ENCODE data around the gene HERC6. TPM values are rescaled to one million over a fixed set of nuclear protein-coding genes. Genes with fewer than 3 reads are reported as not detected.

Gene HERC6
- total RNA-seq, 4 donors from 2014 or later, result 20.7 to 41.1 (median 28.7) TPM

GRCh38 chr4:88440146-88440545 is 61.5 kb downstream of the HERC6 start:
- no peaks in the 10 kb centered on the region for H3K9me3 ChIP-seq
- intact Hi-C loops (cut with DNase I), result no loop called here
- H3K4me3 ChIP-seq, result no peak overlapping the region
- H3K36me3 ChIP-seq, result peaks cover 0 to 73% (median 5%) of the 10 kb centered on the region in 3 donors
- WGBS, 2 donors, result 75 to 93% methylated on average over 1 of the region's 1 CpG
- no peak for TF ChIP-seq POLR2A (IDR thresholded peaks at IDR 0.05)
- TF ChIP-seq CTCF (IDR thresholded peaks at IDR 0.05), result no peak
- H3K4me1 ChIP-seq, result peaks cover 0 to 8% (median 0%) of the 10 kb centered on the region in 3 donors
- no peak overlapping the region for H3K27ac ChIP-seq
- H3K27me3 ChIP-seq, result no peaks in the 10 kb centered on the region
- no peak for DNase-seq

- H3K4me1 ChIP-seq, result peaks cover 0 to 8% (median 0%) of the 10 kb centered on the region in 3 donors
- TF ChIP-seq CTCF (IDR thresholded peaks at IDR 0.05), result no peak
- no peak for TF ChIP-seq POLR2A (IDR thresholded peaks at IDR 0.05)
- no peak for DNase-seq
- H3K4me3 ChIP-seq, result no peak overlapping the region
- H3K36me3 ChIP-seq, result peaks cover 0 to 62% (median 5%) of the 10 kb centered on the region in 3 donors
- intact Hi-C loops (cut with DNase I), result no loop called here
- H3K27ac ChIP-seq, result no peak overlapping the region
- no peaks in the 10 kb centered on the region for H3K9me3 ChIP-seq
- H3K27me3 ChIP-seq, result no peaks in the 10 kb centered on the region
Observed at GRCh38 chr4:88441696-88442095, 63.0 kb downstream of the HERC6 start.

- no peaks in the 10 kb centered on the region for H3K9me3 ChIP-seq
- TF ChIP-seq POLR2A (IDR thresholded peaks at IDR 0.05), result no peak
- TF ChIP-seq CTCF (IDR thresholded peaks at IDR 0.05), result no peak
- intact Hi-C loops (cut with DNase I), result no loop called here
- H3K27ac ChIP-seq, result no peak overlapping the region
- no peaks in the 10 kb centered on the region for H3K27me3 ChIP-seq
- H3K36me3 ChIP-seq, result peaks cover 0 to 52% (median 5%) of the 10 kb centered on the region in 3 donors
- peaks cover 0 to 8% (median 0%) of the 10 kb centered on the region in 3 donors for H3K4me1 ChIP-seq
- 100% methylated on average over 1 of the region's 1 CpG for WGBS, 2 donors
- DNase-seq, result no peak
- no peak overlapping the region for H3K4me3 ChIP-seq
Observed at GRCh38 chr4:88442689-88443191, 64.1 kb downstream of the HERC6 start.

- no peak overlapping the region for H3K27ac ChIP-seq
- 86% methylated on average over 4 to 5 of the region's 5 CpGs for WGBS, 2 donors
- no peak overlapping the region for H3K4me3 ChIP-seq
- TF ChIP-seq CTCF (IDR thresholded peaks at IDR 0.05) (no peak), POLR2A (IDR thresholded peaks at IDR 0.05) (no peak)
- intact Hi-C loops (cut with DNase I), result no loop called here
- no peaks in the 10 kb centered on the region for H3K27me3 ChIP-seq
- H3K9me3 ChIP-seq, result no peaks in the 10 kb centered on the region
- H3K4me1 ChIP-seq, result peaks cover 0 to 8% (median 0%) of the 10 kb centered on the region in 3 donors
- DNase-seq, result no peak
- H3K36me3 ChIP-seq, result peaks cover 0 to 46% (median 5%) of the 10 kb centered on the region in 3 donors
Observed at GRCh38 chr4:88443486-88443885, 64.8 kb downstream of the HERC6 start.

GRCh38 chr4:88445252-88445651 is 66.6 kb downstream of the HERC6 start:
- WGBS, 2 donors, result 62 to 70% methylated on average over 2 to 4 of the region's 4 CpGs
- Histone ChIP-seq H3K36me3 (peaks cover 0 to 32% (median 5%) of the 10 kb centered on the region in 3 donors), H3K4me1 (no peaks in the 10 kb centered on the region)

More at GRCh38 chr4:88445252-88445651, 66.6 kb downstream of the HERC6 start:
- no peak overlapping the region for H3K27ac ChIP-seq
- TF ChIP-seq POLR2A (IDR thresholded peaks at IDR 0.05) (no peak), CTCF (IDR thresholded peaks at IDR 0.05) (no peak)
- H3K9me3 ChIP-seq, result no peaks in the 10 kb centered on the region
- intact Hi-C loops (cut with DNase I), result no loop called here
- H3K4me3 ChIP-seq, result no peak overlapping the region
- DNase-seq, result no peak
- no peaks in the 10 kb centered on the region for H3K27me3 ChIP-seq
